MM.1S (cell line): ENCODE measurements around the gene LGI1.

Experiments
- DNase-seq: peaks from one replicate; pipeline ENCODE4 v3.0.0-alpha.2; 2015
- H2AFZ ChIP-seq: fragments of 300-600 bp; sonication (generic); 2 replicates; pipeline ENCODE4 v1.6.0; 2016; ENCODE audit warnings: antibody characterized with exemption, low read length
- H3F3A ChIP-seq: fragments of 300-600 bp; sonication (generic); 2 replicates; pipeline ENCODE4 v1.6.1; 2016; ENCODE audit warnings: mild to moderate bottlenecking, antibody characterized with exemption, low read length, moderate library complexity, mixed read lengths; ENCODE audit not compliant: insufficient read depth
- H3K27ac ChIP-seq: fragments of 300-600 bp; sonication (generic); 2 replicates; pipeline ENCODE4 v1.5.1; 2016; ENCODE audit warnings: mild to moderate bottlenecking, low read length
- H3K27me3 ChIP-seq: fragments of 300-600 bp; sonication (generic); replicated peaks from 2 replicates; pipeline ENCODE4 v1.6.0; 2016; ENCODE audit warnings: low read length; ENCODE audit not compliant: insufficient read depth
- H3K36me3 ChIP-seq: fragments of 300-600 bp; sonication (generic); replicated peaks from 2 replicates; pipeline ENCODE4 v1.6.1; 2016; ENCODE audit warnings: mild to moderate bottlenecking, low read length, mixed read lengths; ENCODE audit not compliant: insufficient read depth
- H3K4me1 ChIP-seq: fragments of 300-600 bp; sonication (generic); 2 replicates; pipeline ENCODE4 v1.6.1; 2016; ENCODE audit warnings: low read length, mixed read lengths
- H3K4me2 ChIP-seq: fragments of 300-600 bp; sonication (generic); 2 replicates; pipeline ENCODE4 v1.6.0; 2016; ENCODE audit warnings: low read depth, low read length
- H3K4me3 ChIP-seq: fragments of 300-600 bp; sonication (generic); 2 replicates; pipeline ENCODE4 v1.5.1; 2016; ENCODE audit warnings: low read length, mixed read lengths
- H3K79me2 ChIP-seq: fragments of 300-600 bp; sonication (generic); 2 replicates; pipeline ENCODE4 v1.6.1; 2016; ENCODE audit warnings: mixed run types, low read length, mixed read lengths
- H3K9ac ChIP-seq: fragments of 300-600 bp; sonication (generic); 2 replicates; pipeline ENCODE4 v1.6.1; 2016; ENCODE audit warnings: low read length, mixed read lengths
- H3K9me2 ChIP-seq: fragments of 300-600 bp; sonication (generic); replicated peaks from 2 replicates; pipeline ENCODE4 v1.6.1; 2016; ENCODE audit warnings: mild to moderate bottlenecking, low read length, mixed read lengths; ENCODE audit not compliant: insufficient read depth
- H3K9me3 ChIP-seq: fragments of 300-600 bp; sonication (generic); replicated peaks from 2 replicates; pipeline ENCODE4 v1.6.1; 2016; ENCODE audit warnings: mild to moderate bottlenecking, low read length, mixed read lengths; ENCODE audit not compliant: insufficient read depth
- H4K20me1 ChIP-seq: fragments of 300-600 bp; sonication (generic); 2 replicates; pipeline ENCODE4 v1.6.1; 2016; ENCODE audit warnings: mild to moderate bottlenecking, low read length, moderate library complexity, mixed read lengths; ENCODE audit not compliant: insufficient read depth
- CTCF ChIP-seq: fragments of 300-600 bp; sonication (generic); IDR thresholded peaks from 2 replicates; pipeline ENCODE4 v1.5.1; 2016; ENCODE audit warnings: antibody characterized with exemption, low read length, mixed read lengths
- EZH2 ChIP-seq: fragments of 300-600 bp; sonication (generic); optimal IDR thresholded peaks from 2 replicates; pipeline ENCODE3; 2017; ENCODE audit warnings: low read depth, mild to moderate bottlenecking, antibody characterized with exemption, low read length, mixed read lengths
- EZH2phosphoT487 ChIP-seq: fragments of 300-600 bp; sonication (generic); IDR thresholded peaks from 2 replicates; pipeline ENCODE4 v1.6.1; 2018; ENCODE audit warnings: antibody characterized with exemption, low read length

The LGI1 gene

GRCh38 chr10:93799155-93799708 lies 41.5 kb downstream of the LGI1 start:
- Histone ChIP-seq H3F3A (no peaks in the 10 kb centered on the region), H3K36me3 (no peaks in the 10 kb centered on the region), H4K20me1 (no peaks in the 10 kb centered on the region), H3K9me2 (no peaks in the 10 kb centered on the region), H3K79me2 (no peaks in the 10 kb centered on the region), H2AFZ (no peak overlapping the region), H3K4me3 (no peak overlapping the region), H3K4me1 (no peaks in the 10 kb centered on the region), H3K27me3 (no peaks in the 10 kb centered on the region), H3K9me3 (no peaks in the 10 kb centered on the region), H3K27ac (no peak overlapping the region), H3K4me2 (no peak overlapping the region), H3K9ac (no peak overlapping the region)
- no peak for TF ChIP-seq EZH2
- no peak for TF ChIP-seq CTCF
- no peak for TF ChIP-seq EZH2phosphoT487
- no peak for DNase-seq

DNA sequence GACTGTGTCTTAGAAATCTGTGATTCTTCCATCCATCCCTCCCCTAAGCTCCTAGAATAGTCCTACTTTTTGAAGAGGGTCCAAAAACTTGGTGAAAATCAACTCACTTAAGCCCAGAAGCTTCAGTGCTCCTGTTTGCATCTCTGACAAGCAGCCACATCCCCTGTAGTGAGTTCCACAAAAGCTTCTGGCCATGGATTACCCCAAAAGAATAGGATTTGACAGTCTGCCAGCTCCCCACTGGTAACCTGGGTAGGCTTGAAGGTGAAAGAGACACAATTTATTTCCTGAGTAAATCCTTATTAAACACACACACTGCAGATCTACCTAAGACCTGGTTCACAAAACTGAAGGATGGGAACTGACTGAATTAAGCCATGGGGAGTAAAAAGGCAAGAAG lies 46.5 kb downstream of the LGI1 start:
- no peaks in the 10 kb centered on the region for H4K20me1 ChIP-seq
- no peaks in the 10 kb centered on the region for H3K4me1 ChIP-seq
- H3K9me2 ChIP-seq = no peaks in the 10 kb centered on the region
- no peak overlapping the region for H3K9ac ChIP-seq
- DNase-seq = no peak
- no peaks in the 10 kb centered on the region for H3F3A ChIP-seq
- H3K79me2 ChIP-seq = no peaks in the 10 kb centered on the region
- H3K27me3 ChIP-seq = no peaks in the 10 kb centered on the region
- H2AFZ ChIP-seq = no peak overlapping the region
- H3K27ac ChIP-seq = no peak overlapping the region
- H3K9me3 ChIP-seq = no peaks in the 10 kb centered on the region
- no peak overlapping the region for H3K4me3 ChIP-seq
- H3K4me2 ChIP-seq = no peak overlapping the region
- TF ChIP-seq CTCF (no peak), EZH2 (no peak), EZH2phosphoT487 (no peak)
- no peaks in the 10 kb centered on the region for H3K36me3 ChIP-seq

DNA sequence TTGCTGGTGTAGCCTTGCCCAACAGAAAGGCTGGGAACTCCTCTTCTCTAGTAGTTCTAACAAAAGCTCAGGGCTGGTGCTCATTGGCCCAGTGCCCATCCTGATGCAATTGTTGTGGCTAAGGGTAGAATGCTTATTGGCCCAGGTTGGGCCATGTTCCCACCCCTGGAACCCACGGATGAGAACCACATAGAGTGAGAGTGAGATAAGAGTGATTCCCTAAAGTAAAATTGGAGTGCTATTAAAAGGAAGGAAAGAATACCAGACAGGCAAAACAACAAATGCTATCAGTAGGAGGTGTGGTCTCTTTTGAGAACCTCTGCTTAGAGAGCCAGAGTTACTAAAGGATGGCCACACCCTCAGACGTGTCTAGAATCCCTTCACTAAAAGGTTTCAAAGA lies 49.2 kb downstream of the LGI1 start:
- Histone ChIP-seq H3K9ac (no peak overlapping the region), H3K9me3 (no peaks in the 10 kb centered on the region), H3K4me3 (no peak overlapping the region), H3K79me2 (no peaks in the 10 kb centered on the region), H3K27ac (no peak overlapping the region), H3K9me2 (no peaks in the 10 kb centered on the region), H2AFZ (no peak overlapping the region), H3K4me1 (no peaks in the 10 kb centered on the region), H3F3A (no peaks in the 10 kb centered on the region), H4K20me1 (no peaks in the 10 kb centered on the region), H3K4me2 (no peak overlapping the region), H3K27me3 (no peaks in the 10 kb centered on the region), H3K36me3 (no peaks in the 10 kb centered on the region)
- no peak for DNase-seq
- TF ChIP-seq EZH2 (no peak), CTCF (no peak), EZH2phosphoT487 (no peak)
